ENCODE data around the gene INPP1.

Gene INPP1

GRCh38 chr2:190315273-190315672 is 28.1 kb upstream of the INPP1 start:
- Histone ChIP-seq H3K9me3 (ENCODE audit: control insufficient read depth, insufficient read depth, low read depth, low read length) (no peaks in the 10 kb centered on the region), H3K27me3 (ENCODE audit: control insufficient read depth, insufficient read depth, low read length) (no peaks in the 10 kb centered on the region), H3K36me3 (ENCODE audit: control insufficient read depth, insufficient read depth, low read length) (0 out of 2 replicates have a peak, but pooled peaks cover 2% of the 10 kb centered on the region), H3K27ac (ENCODE audit: low read depth, low read length) (no peak overlapping the region), H3K4me3 (ENCODE audit: low read depth, low read length) (no peak overlapping the region), H3K9ac (ENCODE audit: low read length) (no peak overlapping the region), H3K4me1 (ENCODE audit: control insufficient read depth, insufficient read depth, low read length) (peaks cover 5% of the 10 kb centered on the region; the same call in 1 of the 2 replicates)

- H3K36me3 ChIP-seq (ENCODE audit: control insufficient read depth, insufficient read depth, low read length), result no peaks in the 10 kb centered on the region
- no peaks in the 10 kb centered on the region for H3K27me3 ChIP-seq (ENCODE audit: control insufficient read depth, insufficient read depth, low read length)
- H3K4me3 ChIP-seq (ENCODE audit: low read depth, low read length), result peak overlapping the region; percentile 83
- no peak overlapping the region for H3K9ac ChIP-seq (ENCODE audit: low read length)
- no peak overlapping the region for H3K27ac ChIP-seq (ENCODE audit: low read depth, low read length)
- H3K4me1 ChIP-seq (ENCODE audit: control insufficient read depth, insufficient read depth, low read length), result peaks cover 5% of the 10 kb centered on the region; the same call in 1 of the 2 replicates
- H3K9me3 ChIP-seq (ENCODE audit: control insufficient read depth, insufficient read depth, low read depth, low read length), result no peaks in the 10 kb centered on the region
Measured at GRCh38 chr2:190318514-190318913, 24.9 kb upstream of the INPP1 start.

- H3K27ac ChIP-seq (ENCODE audit: low read depth, low read length), result no peak overlapping the region
Measured at GRCh38 chr2:190318931-190319554, 24.3 kb upstream of the INPP1 start.

GRCh38 chr2:190319555-190320498 is 23.6 kb upstream of the INPP1 start, which contains the start of gene HIBCH:
HIBCH (minus strand) TSS chr2:190319826; CDS start chr2:190319750, 76 bp downstream.
- Histone ChIP-seq H3K4me1 (ENCODE audit: control insufficient read depth, insufficient read depth, low read length) (peaks cover 5% of the 10 kb centered on the region; the same call in 1 of the 2 replicates), H3K27ac (ENCODE audit: low read depth, low read length) (no peak within 1 kb of the TSS), H3K9ac (ENCODE audit: low read length) (peak within 1 kb of the TSS; percentile 75), H3K27me3 (ENCODE audit: control insufficient read depth, insufficient read depth, low read length) (no peaks in the 10 kb centered on the region), H3K36me3 (ENCODE audit: control insufficient read depth, insufficient read depth, low read length) (no peaks in the 10 kb centered on the region), H3K4me3 (ENCODE audit: low read depth, low read length) (peak within 1 kb of the TSS; percentile 83), H3K9me3 (ENCODE audit: control insufficient read depth, insufficient read depth, low read depth, low read length) (no peaks in the 10 kb centered on the region)

More at GRCh38 chr2:190318931-190319554, 24.3 kb upstream of the INPP1 start:
- Histone ChIP-seq H3K9me3 (ENCODE audit: control insufficient read depth, insufficient read depth, low read depth, low read length) (no peaks in the 10 kb centered on the region), H3K9ac (ENCODE audit: low read length) (peak overlapping the region; percentile 75), H3K27me3 (ENCODE audit: control insufficient read depth, insufficient read depth, low read length) (no peaks in the 10 kb centered on the region), H3K4me1 (ENCODE audit: control insufficient read depth, insufficient read depth, low read length) (peaks cover 5% of the 10 kb centered on the region; the same call in 1 of the 2 replicates), H3K4me3 (ENCODE audit: low read depth, low read length) (peak overlapping the region; percentile 83), H3K36me3 (ENCODE audit: control insufficient read depth, insufficient read depth, low read length) (no peaks in the 10 kb centered on the region)

GRCh38 chr2:190320696-190321095 is 22.7 kb upstream of the INPP1 start:
- Histone ChIP-seq H3K27ac (ENCODE audit: low read depth, low read length) (no peak overlapping the region), H3K36me3 (ENCODE audit: control insufficient read depth, insufficient read depth, low read length) (no peaks in the 10 kb centered on the region), H3K27me3 (ENCODE audit: control insufficient read depth, insufficient read depth, low read length) (no peaks in the 10 kb centered on the region), H3K4me3 (ENCODE audit: low read depth, low read length) (no peak overlapping the region), H3K9ac (ENCODE audit: low read length) (no peak overlapping the region), H3K9me3 (ENCODE audit: control insufficient read depth, insufficient read depth, low read depth, low read length) (no peaks in the 10 kb centered on the region), H3K4me1 (ENCODE audit: control insufficient read depth, insufficient read depth, low read length) (peaks cover 5% of the 10 kb centered on the region; the same call in 1 of the 2 replicates)

- peaks cover 4% of the 10 kb centered on the region; the same call in 1 of the 2 replicates for H3K4me1 ChIP-seq (ENCODE audit: control insufficient read depth, insufficient read depth, low read length)
Measured at GRCh38 chr2:190323406-190323805, 20.0 kb upstream of the INPP1 start.

GRCh38 chr2:190325588-190325987 is 17.8 kb upstream of the INPP1 start:
- Histone ChIP-seq H3K9me3 (ENCODE audit: control insufficient read depth, insufficient read depth, low read depth, low read length) (no peaks in the 10 kb centered on the region), H3K4me3 (ENCODE audit: low read depth, low read length) (no peak overlapping the region), H3K36me3 (ENCODE audit: control insufficient read depth, insufficient read depth, low read length) (no peaks in the 10 kb centered on the region), H3K27ac (ENCODE audit: low read depth, low read length) (no peak overlapping the region), H3K9ac (ENCODE audit: low read length) (no peak overlapping the region), H3K27me3 (ENCODE audit: control insufficient read depth, insufficient read depth, low read length) (no peaks in the 10 kb centered on the region), H3K4me1 (ENCODE audit: control insufficient read depth, insufficient read depth, low read length) (no peaks in the 10 kb centered on the region)

More at GRCh38 chr2:190323406-190323805, 20.0 kb upstream of the INPP1 start:
- Histone ChIP-seq H3K4me3 (ENCODE audit: low read depth, low read length) (no peak overlapping the region), H3K9ac (ENCODE audit: low read length) (no peak overlapping the region), H3K27me3 (ENCODE audit: control insufficient read depth, insufficient read depth, low read length) (no peaks in the 10 kb centered on the region), H3K9me3 (ENCODE audit: control insufficient read depth, insufficient read depth, low read depth, low read length) (no peaks in the 10 kb centered on the region), H3K27ac (ENCODE audit: low read depth, low read length) (no peak overlapping the region), H3K36me3 (ENCODE audit: control insufficient read depth, insufficient read depth, low read length) (no peaks in the 10 kb centered on the region)

GRCh38 chr2:190327867-190328572 is 15.4 kb upstream of the INPP1 start:
- Histone ChIP-seq H3K27me3 (ENCODE audit: control insufficient read depth, insufficient read depth, low read length) (no peaks in the 10 kb centered on the region), H3K9ac (ENCODE audit: low read length) (no peak overlapping the region), H3K4me1 (ENCODE audit: control insufficient read depth, insufficient read depth, low read length) (no peaks in the 10 kb centered on the region), H3K9me3 (ENCODE audit: control insufficient read depth, insufficient read depth, low read depth, low read length) (no peaks in the 10 kb centered on the region), H3K36me3 (ENCODE audit: control insufficient read depth, insufficient read depth, low read length) (no peaks in the 10 kb centered on the region), H3K4me3 (ENCODE audit: low read depth, low read length) (no peak overlapping the region), H3K27ac (ENCODE audit: low read depth, low read length) (no peak overlapping the region)

GRCh38 chr2:190328573-190329147 is 14.7 kb upstream of the INPP1 start:
- Histone ChIP-seq H3K9ac (ENCODE audit: low read length) (no peak overlapping the region), H3K9me3 (ENCODE audit: control insufficient read depth, insufficient read depth, low read depth, low read length) (no peaks in the 10 kb centered on the region), H3K4me3 (ENCODE audit: low read depth, low read length) (no peak overlapping the region), H3K27me3 (ENCODE audit: control insufficient read depth, insufficient read depth, low read length) (no peaks in the 10 kb centered on the region), H3K36me3 (ENCODE audit: control insufficient read depth, insufficient read depth, low read length) (no peaks in the 10 kb centered on the region), H3K27ac (ENCODE audit: low read depth, low read length) (no peak overlapping the region), H3K4me1 (ENCODE audit: control insufficient read depth, insufficient read depth, low read length) (no peaks in the 10 kb centered on the region)

- no peak overlapping the region for H3K27ac ChIP-seq (ENCODE audit: low read depth, low read length)
- H3K4me1 ChIP-seq (ENCODE audit: control insufficient read depth, insufficient read depth, low read length), result no peaks in the 10 kb centered on the region
- no peaks in the 10 kb centered on the region for H3K27me3 ChIP-seq (ENCODE audit: control insufficient read depth, insufficient read depth, low read length)
- no peak overlapping the region for H3K4me3 ChIP-seq (ENCODE audit: low read depth, low read length)
- H3K9ac ChIP-seq (ENCODE audit: low read length), result no peak overlapping the region
- no peaks in the 10 kb centered on the region for H3K9me3 ChIP-seq (ENCODE audit: control insufficient read depth, insufficient read depth, low read depth, low read length)
- H3K36me3 ChIP-seq (ENCODE audit: control insufficient read depth, insufficient read depth, low read length), result no peaks in the 10 kb centered on the region
Measured at GRCh38 chr2:190333395-190333794, 10.0 kb upstream of the INPP1 start.
